HCT116 (cell line): ENCODE measurements around the gene STEAP1. TPM values are rescaled to one million over a fixed set of nuclear protein-coding genes. Genes with fewer than 3 reads are reported as not detected.
"Not testable (repeated sequence)": the region's sequence is repeated elsewhere in the genome, so short reads cannot be mapped to it uniquely, and the experiment has no call there.

Experiments
- ATAC-seq: fragments of 200-7000 bp; cut with Tn5 transposase; 2 replicates; pipeline ENCODE4 v1.9.1; 2020; ENCODE audit warnings: mild to moderate bottlenecking, moderate library complexity
- BruUV-seq: library from RNA; stranded (reverse); fragments of 400-500 nt; replicated peaks from 2 replicates; lab custom pipeline; 2021; lab: Mats Ljungman, UMichigan
- CTCF ChIA-PET: fragments of 300-600 bp; sonication (Branson Sonifier 250); formaldehyde crosslinking; loops from one replicate; lab custom pipeline; 2021; ENCODE audit warnings: antibody characterized with exemption; lab: Charles Lee
- POLR2A ChIA-PET: fragments of 300-600, 350-600 bp; sonication (Branson Sonifier 250); formaldehyde crosslinking; loops from one replicate; lab custom pipeline; 2021; ENCODE audit warnings: antibody characterized with exemption; lab: Charles Lee
- RAD21 ChIA-PET, 2 experiments: fragments of 300-600 bp; sonication (Branson Sonifier 250); formaldehyde crosslinking; loops; one replicate each; lab custom pipeline; 2023; ENCODE audit warnings: low total read pairs in 2 of 2; ENCODE audit not compliant: uncharacterized antibody in 2 of 2, unreplicated experiment in 2 of 2, low non-redundant PET in 1 of 2; lab: Charles Lee
- DNase-seq: peaks from one replicate; pipeline ENCODE4 v3.0.0-alpha.2; 2010; ENCODE audit warnings: low read depth, low spot score
- H2AFZ ChIP-seq: fragments of 200-600 bp; shearing (Covaris generic), sonication (generic); 2 replicates; pipeline ENCODE4 v1.6.1; 2017; ENCODE audit warnings: low read depth, mixed run types, mixed read lengths, antibody characterized with exemption, low read length; ENCODE audit not compliant: poor library complexity, severe bottlenecking
- H3K27ac ChIP-seq: 2 replicates; pipeline ENCODE4 v1.5.1; 2012; ENCODE audit warnings: low read depth, low read length
- H3K27me3 ChIP-seq: fragments of 200-600 bp; sonication (generic); 2 replicates; pipeline ENCODE4 v1.6.1; 2016; ENCODE audit warnings: mixed run types, low read length, mixed read lengths; ENCODE audit not compliant: insufficient read depth
- H3K36me3 ChIP-seq, 2 experiments: fragments of 200-500 bp in 1 of 2; fragments of 200-600 bp in 1 of 2; sonication (Bioruptor generic) in 1 of 2; sonication (generic) in 1 of 2; 2 replicates each; pipeline versions ENCODE4 v1.5.1 to v1.6.1; 2014 to 2016; ENCODE audit warnings: low read length in 2 of 2, inconsistent platforms in 1 of 2, mixed read lengths in 1 of 2, mixed run types in 1 of 2; ENCODE audit not compliant: insufficient read depth in 2 of 2, control insufficient read depth in 1 of 2
- H3K4me1 ChIP-seq, 2 experiments: fragments of 200-600 bp in 1 of 2; sonication (generic) in 1 of 2; 2 replicates each; pipeline versions ENCODE4 v1.5.1 to v1.6.1; 2012 to 2017; ENCODE audit warnings: low read length in 2 of 2, inconsistent platforms in 1 of 2, mild to moderate bottlenecking in 1 of 2, mixed read lengths in 1 of 2, mixed run types in 1 of 2, moderate library complexity in 1 of 2; ENCODE audit not compliant: insufficient read depth in 2 of 2, control insufficient read depth in 1 of 2
- H3K4me2 ChIP-seq: fragments of 200-600 bp; sonication (generic); 2 replicates; pipeline ENCODE4 v1.6.1; 2017; ENCODE audit warnings: mixed run types, low read length, mixed read lengths
- H3K4me3 ChIP-seq, 2 experiments: fragments of 200-600 bp in 1 of 2; sonication (generic) in 1 of 2; replicated peaks in 1 of 2; 2 replicates each; pipeline ENCODE4 v1.5.1; 2011 to 2016; ENCODE audit warnings: low read length in 2 of 2, control low read depth in 1 of 2, low read depth in 1 of 2, mild to moderate bottlenecking in 1 of 2, mixed read lengths in 1 of 2, mixed run types in 1 of 2
- H3K79me2 ChIP-seq: fragments of 200-600 bp; sonication (generic); 2 replicates; pipeline ENCODE4 v1.6.1; 2017; ENCODE audit warnings: mild to moderate bottlenecking, mixed run types, low read length, moderate library complexity, mixed read lengths; ENCODE audit not compliant: insufficient read depth
- H3K9ac ChIP-seq: fragments of 200-600 bp; sonication (generic); 2 replicates; pipeline ENCODE4 v1.6.1; 2016; ENCODE audit warnings: low read length, mixed read lengths
- H3K9me2 ChIP-seq: fragments of 200-600 bp; sonication (generic), shearing (Covaris generic); 2 replicates; pipeline ENCODE4 v1.6.1; 2017; ENCODE audit warnings: mixed run types, mild to moderate bottlenecking, moderate library complexity; ENCODE audit not compliant: insufficient read depth
- H3K9me3 ChIP-seq, 2 experiments: fragments of 200-500 bp in 1 of 2; fragments of 200-600 bp in 1 of 2; sonication (Bioruptor generic) in 1 of 2; sonication (generic) in 1 of 2; 2 replicates each; pipeline ENCODE4 v1.6.1; 2014 to 2017; ENCODE audit warnings: low read length in 2 of 2, mixed read lengths in 2 of 2, inconsistent platforms in 1 of 2, low read depth in 1 of 2, mild to moderate bottlenecking in 1 of 2, mixed run types in 1 of 2, moderate library complexity in 1 of 2; ENCODE audit not compliant: control insufficient read depth in 1 of 2, insufficient read depth in 1 of 2
- H4K20me1 ChIP-seq: fragments of 200-600 bp; sonication (generic), shearing (Covaris generic); 2 replicates; pipeline ENCODE4 v1.6.1; 2017; ENCODE audit warnings: mixed run types, mild to moderate bottlenecking, moderate library complexity; ENCODE audit not compliant: insufficient read depth
- CTCF ChIP-seq, 3 experiments: fragments of 200-600 bp in 1 of 3; sonication (generic) in 1 of 3; IDR thresholded peaks in 2 of 3; conservative IDR thresholded peaks in 1 of 3; 2 replicates each; pipeline ENCODE4 v1.5.1; 2012 to 2017; ENCODE audit warnings: low read depth in 2 of 3, low read length in 2 of 3, antibody characterized with exemption in 1 of 3, borderline replicate concordance in 1 of 3, control low read depth in 1 of 3, mild to moderate bottlenecking in 1 of 3, mixed read lengths in 1 of 3, mixed run types in 1 of 3, moderate library complexity in 1 of 3; ENCODE audit not compliant: insufficient read depth in 1 of 3
- ELF1 ChIP-seq: IDR thresholded peaks from 2 replicates; pipeline ENCODE4 v1.6.1; 2012; ENCODE audit warnings: low read depth, borderline replicate concordance
- EZH2 ChIP-seq: fragments of 200-600 bp; sonication (generic); IDR thresholded peaks from 2 replicates; pipeline ENCODE4 v1.6.1; 2017; ENCODE audit warnings: antibody characterized with exemption, mixed run types
- EZH2phosphoT487 ChIP-seq: fragments of 200-600 bp; IDR thresholded peaks from 2 replicates; pipeline ENCODE4 v1.6.1; 2018; ENCODE audit warnings: antibody characterized with exemption, borderline replicate concordance
- FOSL1 ChIP-seq: IDR thresholded peaks from 2 replicates; pipeline ENCODE4 v1.6.1; 2012; ENCODE audit warnings: low read depth
- JUND ChIP-seq: IDR thresholded peaks from 2 replicates; pipeline ENCODE4 v1.6.1; 2012
- POLR2AphosphoS5 ChIP-seq: IDR thresholded peaks from 2 replicates; pipeline ENCODE4 v1.6.1; 2011; ENCODE audit warnings: mild to moderate bottlenecking, low read depth, low read length, moderate library complexity
- RAD21 ChIP-seq: IDR thresholded peaks from 2 replicates; pipeline ENCODE4 v1.6.1; 2012; ENCODE audit warnings: low read depth, mild to moderate bottlenecking
- REST ChIP-seq: IDR thresholded peaks from 2 replicates; pipeline ENCODE4 v1.6.1; 2012; ENCODE audit warnings: low read depth
- SP1 ChIP-seq: IDR thresholded peaks from 2 replicates; pipeline ENCODE4 v1.6.1; 2012; ENCODE audit warnings: low read depth
- SRF ChIP-seq: IDR thresholded peaks from 2 replicates; pipeline ENCODE4 v1.6.1; 2012; ENCODE audit warnings: low read depth
- TCF7L2 ChIP-seq: IDR thresholded peaks from 2 replicates; pipeline ENCODE4 v1.7.0; 2011; ENCODE audit warnings: borderline replicate concordance, inconsistent platforms; ENCODE audit not compliant: insufficient read depth, insufficient read length; ENCODE audit errors: extremely low read depth
- intact Hi-C: fragments of 100-400 bp; cut with micrococcal nuclease; formaldehyde crosslinking; loops from 2 replicates; pipeline ENCODE4 v1.10.0; 2022
- total RNA-seq: library from RNA; stranded (reverse); gene quantifications from one replicate; pipeline ENCODE4 v1.2.1, GENCODE V29; 2021; ENCODE audit not compliant: unreplicated experiment

Gene STEAP1
- total RNA-seq, 1 experiment from 2014 or later = 18.8 TPM

DNA sequence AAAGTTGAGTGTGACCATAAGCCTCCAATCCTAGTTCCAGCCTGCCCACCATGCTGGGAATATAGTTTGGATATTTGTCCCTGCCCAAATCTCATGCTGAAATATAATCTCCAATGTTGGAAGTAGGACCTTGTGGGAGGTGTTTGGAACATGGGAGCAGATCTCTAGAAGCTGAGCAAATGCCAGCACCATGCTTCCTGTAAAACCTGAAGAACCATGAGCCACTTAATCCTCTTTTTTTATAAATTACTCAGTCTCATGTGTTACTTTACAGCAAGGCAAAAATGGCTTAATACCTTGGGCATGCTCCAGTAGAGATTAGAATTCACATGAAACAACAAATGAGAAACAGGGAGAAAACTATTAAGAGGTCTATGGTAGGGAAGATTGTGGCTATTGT lies 27.2 kb downstream of the STEAP1 start:
- CTCF ChIA-PET = no interaction called here

GRCh38 chr7:90186290-90186689 lies 32.0 kb downstream of the STEAP1 start:
- H3K27ac ChIP-seq, H2AFZ ChIP-seq, CTCF ChIA-PET, H4K20me1 ChIP-seq, ATAC-seq, H3K27me3 ChIP-seq, H3K9ac ChIP-seq, DNase-seq, H3K4me2 ChIP-seq, H3K9me3 ChIP-seq, intact Hi-C loops, H3K79me2 ChIP-seq, H3K4me3 ChIP-seq, H3K36me3 ChIP-seq, H3K9me2 ChIP-seq, RAD21 ChIA-PET, BruUV-seq: not testable (repeated sequence)
- POLR2A ChIA-PET = interaction anchor here (1.3 kb wide), 1 partner anchor 8 kb away, joined by 4 read pairs; no protein-coding TSS in a partner anchor
- peaks cover 2 to 10% of the 10 kb centered on the region in 2 experiments; a peak in 3 of 4 replicates for H3K4me1 ChIP-seq

More for the DNA sequence above, 27.2 kb downstream of the STEAP1 start:
- H3K4me2 ChIP-seq = no peak overlapping the region
- peaks cover 35 to 45% of the 10 kb centered on the region in 2 experiments for H3K4me1 ChIP-seq
- peaks cover 4 to 6% of the 10 kb centered on the region in 2 experiments; a peak in 2 of 4 replicates for H3K9me3 ChIP-seq
- BruUV-seq = no TSS peak
- no peak for TF ChIP-seq POLR2AphosphoS5
- TF ChIP-seq CTCF (IDR thresholded peaks at IDR 0.05 in 2 of 3, conservative IDR thresholded peaks at IDR 0.05 in 1 of 3; ENCODE audit: borderline replicate concordance in 1 of 3, insufficient read depth in 1 of 3, low read depth in 2 of 3, low read length in 2 of 3) = no peak
- no peak for TF ChIP-seq SP1
- no peak for TF ChIP-seq JUND
- TF ChIP-seq TCF7L2 = no peak
- no peak for TF ChIP-seq ELF1
- no peak for TF ChIP-seq EZH2phosphoT487
- no peak for TF ChIP-seq FOSL1
- TF ChIP-seq SRF = no peak
- TF ChIP-seq RAD21 = no peak
- TF ChIP-seq REST = no peak
- no peak for TF ChIP-seq EZH2
- intact Hi-C loops = no loop called here
- RAD21 ChIA-PET = no interaction called here
- H2AFZ ChIP-seq = peak overlapping the region; percentile 81
- H3K27ac ChIP-seq = no peak overlapping the region; the same call in 1 of the 2 replicates
- 0 out of 4 replicates have a peak, but pooled peaks cover 0 to 3% of the 10 kb centered on the region in 2 experiments for H3K36me3 ChIP-seq
- H3K9me2 ChIP-seq = no peaks in the 10 kb centered on the region
- no peaks in the 10 kb centered on the region for H4K20me1 ChIP-seq
- no peak for DNase-seq
- ATAC-seq = no peak
- H3K79me2 ChIP-seq = no peaks in the 10 kb centered on the region
- no peak overlapping the region for H3K9ac ChIP-seq
- no peaks in the 10 kb centered on the region for H3K27me3 ChIP-seq
- POLR2A ChIA-PET = no interaction called here
- no peak overlapping the region for H3K4me3 ChIP-seq
